Activated T-cell treated with anti-CD3 and anti-CD28 coated beads, Interleukin-2, amount 50 U/mL, for 48 hours (primary cell): Measurements from ENCODE around the gene SORD.
"Not testable (repeated sequence)": the region's sequence is repeated elsewhere in the genome, so short reads cannot be mapped to it uniquely, and the experiment has no call there.

Experiments
- DNase-seq, 2 experiments: peaks; one replicate each; pipeline ENCODE4 v3.0.0-alpha.2; 2020

Gene SORD

DNA sequence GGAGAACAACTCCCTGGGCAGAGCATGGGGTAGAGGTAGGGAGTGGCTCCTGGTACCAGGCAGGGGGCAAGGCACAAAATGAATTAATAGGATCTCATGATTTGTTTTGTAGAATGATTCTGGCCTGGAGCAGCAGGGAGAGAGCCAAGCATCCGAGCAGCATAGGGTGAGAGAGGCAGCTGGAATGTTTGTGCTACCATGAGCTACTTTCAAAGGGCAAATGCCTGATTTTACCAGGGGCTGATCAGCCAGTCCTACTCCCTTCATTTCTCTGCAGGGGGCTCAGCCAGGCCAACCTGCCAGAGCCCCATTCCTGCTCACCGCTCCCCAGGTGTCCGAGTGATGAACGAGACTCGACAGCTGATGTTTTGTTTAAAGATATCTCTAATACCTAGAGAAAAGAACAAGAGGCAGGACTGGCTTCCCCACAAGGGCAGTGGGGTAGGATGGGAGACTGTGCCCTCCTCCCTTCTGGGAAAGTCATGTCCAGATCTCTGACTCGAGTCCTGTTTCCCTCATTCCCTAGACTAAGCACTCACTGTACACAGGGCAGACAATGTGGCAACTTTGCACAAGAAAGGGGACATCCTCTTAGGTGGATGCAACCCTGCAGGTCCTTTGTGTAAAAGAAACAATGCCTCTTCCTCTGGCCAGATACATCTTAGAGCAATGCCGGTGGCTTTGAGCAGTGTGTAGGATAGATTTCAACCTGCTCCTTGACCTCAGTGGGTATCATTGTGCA lies 78.1 kb downstream of the SORD start:
- no peak for DNase-seq

GRCh38 chr15:45101749-45102148 lies 78.8 kb downstream of the SORD start:
- DNase-seq, result no peak

GRCh38 chr15:45102226-45102625 lies 79.2 kb downstream of the SORD start:
- no peak for DNase-seq

GRCh38 chr15:45104170-45104569 lies 81.2 kb downstream of the SORD start:
- DNase-seq, result not testable (repeated sequence)

DNA sequence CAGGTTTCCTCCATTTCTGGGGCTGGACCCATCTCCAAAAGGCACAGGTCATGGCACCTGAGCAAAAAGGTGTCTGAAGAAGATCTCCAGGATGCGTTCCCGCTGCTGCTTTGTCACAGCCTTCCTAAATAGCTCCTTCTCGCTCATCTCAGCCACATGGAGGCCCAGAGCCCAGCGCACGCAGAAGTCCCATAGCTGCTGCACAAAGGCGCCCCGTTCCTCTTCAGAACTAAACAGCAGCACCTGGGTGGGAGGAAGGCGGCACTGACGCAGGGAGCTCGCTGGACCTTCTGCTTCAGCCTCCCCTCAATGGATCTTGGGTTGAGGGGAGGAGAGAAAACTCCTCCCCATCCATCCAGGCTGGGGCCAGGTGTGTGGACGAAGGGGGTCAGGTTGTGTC lies 82.6 kb downstream of the SORD start:
- no peak for DNase-seq

GRCh38 chr15:45106002-45106790 lies 83.2 kb downstream of the SORD start:
- DNase-seq, result no peak

GRCh38 chr15:45107941-45108630 lies 85.1 kb downstream of the SORD start:
- no peak for DNase-seq

GRCh38 chr15:45110256-45110820 lies 87.3 kb downstream of the SORD start:
- DNase-seq, result no peak

GRCh38 chr15:45111390-45112142 lies 88.6 kb downstream of the SORD start:
- no peak for DNase-seq

- DNase-seq, result peak in 1 of 2 experiments; percentile 27
Measured at GRCh38 chr15:45112143-45112590, 89.2 kb downstream of the SORD start.

DNA sequence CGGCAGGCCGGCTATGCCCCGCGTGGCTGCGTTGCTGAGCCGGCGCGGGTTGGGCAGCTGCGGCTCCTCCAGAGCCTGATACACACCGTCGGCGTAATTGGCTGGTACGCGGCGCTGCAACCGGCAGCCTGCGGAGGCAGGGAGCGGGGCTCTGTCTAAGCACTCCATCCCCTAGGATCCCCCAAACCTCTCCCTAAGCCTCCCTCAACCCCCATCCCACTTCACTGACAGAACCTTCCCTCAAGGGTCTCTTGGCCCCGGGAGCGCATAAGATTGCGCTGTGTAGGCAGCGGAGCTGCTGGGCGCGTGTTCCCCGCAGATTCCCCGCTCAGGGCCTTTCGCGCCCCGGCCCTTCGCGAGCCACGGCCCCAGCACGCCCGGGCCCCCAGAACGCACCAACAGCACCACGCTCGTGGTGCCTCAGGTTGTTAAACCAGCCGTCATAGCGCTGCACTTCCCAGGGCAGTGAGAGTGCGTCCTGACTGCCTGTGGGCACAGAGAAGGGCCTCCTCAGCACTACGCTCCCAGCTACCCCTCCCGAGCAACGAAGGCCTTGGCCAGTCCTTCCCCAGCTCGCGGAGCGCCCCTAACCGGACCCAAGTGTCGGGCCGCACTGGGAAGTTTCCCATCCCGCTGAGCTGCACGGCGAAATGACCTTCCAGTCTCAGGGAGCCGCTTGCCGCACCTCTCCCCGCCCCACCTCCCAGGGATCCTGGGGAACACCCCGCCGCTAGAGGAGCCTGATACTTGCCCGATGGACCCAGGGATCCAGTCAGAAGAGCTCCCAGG lies 89.8 kb downstream of the SORD start:
- DNase-seq, result peak; percentile 34 to 48

DNA sequence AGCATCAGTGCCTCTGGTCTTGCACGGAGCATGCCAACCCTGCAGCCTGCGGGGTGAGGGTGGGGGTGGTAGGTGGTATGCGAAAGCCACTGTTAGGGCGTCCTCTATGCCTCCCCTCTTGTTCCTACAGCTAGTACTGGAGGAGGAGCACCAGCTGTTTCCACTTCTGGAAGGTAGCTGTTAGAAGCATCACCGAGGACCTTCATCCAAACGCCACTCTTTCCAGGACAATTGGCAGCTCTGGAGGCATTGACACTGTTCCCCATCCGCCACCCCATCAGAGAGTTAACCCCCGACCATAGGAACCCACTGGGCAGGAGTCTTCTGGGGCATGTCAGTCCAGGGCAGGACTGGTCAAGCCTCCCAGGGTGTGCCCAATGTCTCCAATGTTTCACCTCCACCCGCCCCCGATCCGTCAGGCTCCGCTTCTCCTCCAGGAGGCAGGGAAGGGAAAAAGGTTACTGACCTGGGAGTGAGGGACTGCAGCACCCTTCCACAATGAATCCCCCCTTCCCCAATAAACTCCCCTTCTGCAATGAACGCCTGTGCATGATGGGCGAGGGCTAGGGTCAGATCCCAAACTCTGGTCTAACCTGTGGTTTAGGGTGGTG lies 90.5 kb downstream of the SORD start:
- DNase-seq, result no peak

DNA sequence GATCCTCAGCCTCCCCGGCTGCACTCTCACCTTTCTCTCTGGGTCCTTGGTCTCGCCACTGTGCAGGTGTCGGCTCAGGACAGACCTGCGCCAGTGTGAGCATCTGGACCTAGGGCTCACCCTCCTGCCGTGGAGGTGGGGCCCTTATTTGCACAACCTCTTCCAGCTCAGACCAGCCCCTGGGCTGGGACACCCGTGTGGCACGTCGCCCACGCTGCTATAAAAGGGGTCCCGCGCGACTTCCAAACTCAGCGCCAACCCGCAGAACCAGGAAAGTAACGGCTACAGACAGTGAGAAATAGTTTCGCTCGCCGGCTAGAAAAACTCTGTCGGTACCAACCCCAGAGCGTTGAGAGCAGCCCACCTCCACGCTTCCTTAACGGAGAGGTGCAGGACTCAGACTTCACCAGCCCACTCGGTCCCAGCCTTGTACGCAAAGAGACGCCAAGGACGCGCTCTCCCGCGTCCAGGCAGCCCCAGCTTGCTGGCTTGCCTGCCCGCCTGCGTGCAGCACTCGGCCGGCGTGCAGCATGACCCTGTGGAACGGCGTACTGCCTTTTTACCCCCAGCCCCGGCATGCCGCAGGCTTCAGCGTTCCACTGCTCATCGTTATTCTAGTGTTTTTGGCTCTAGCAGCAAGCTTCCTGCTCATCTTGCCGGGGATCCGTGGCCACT lies 91.2 kb downstream of the SORD start, which contains the start of the genes DUOX2 and DUOXA2:
TSS of gene DUOX2 (minus strand) at position 97 of the 675 bp plus-strand sequence. CDS start 761 bp downstream, outside the sequence.
TSS of gene DUOXA2 (plus strand) at position 251 of the 675 bp plus-strand sequence. CDS start at position 531, 280 bp downstream.
- peak; percentile 25 to 37 for DNase-seq

- no peak for DNase-seq
Measured at GRCh38 chr15:45114751-45115085, 91.7 kb downstream of the SORD start.

GRCh38 chr15:45115312-45115820 lies 92.4 kb downstream of the SORD start:
- DNase-seq, result no peak

GRCh38 chr15:45116006-45116481 lies 93.0 kb downstream of the SORD start:
- no peak for DNase-seq

- DNase-seq, result peak; percentile 33 to 42
Measured at GRCh38 chr15:45116482-45117307, 93.7 kb downstream of the SORD start.

DNA sequence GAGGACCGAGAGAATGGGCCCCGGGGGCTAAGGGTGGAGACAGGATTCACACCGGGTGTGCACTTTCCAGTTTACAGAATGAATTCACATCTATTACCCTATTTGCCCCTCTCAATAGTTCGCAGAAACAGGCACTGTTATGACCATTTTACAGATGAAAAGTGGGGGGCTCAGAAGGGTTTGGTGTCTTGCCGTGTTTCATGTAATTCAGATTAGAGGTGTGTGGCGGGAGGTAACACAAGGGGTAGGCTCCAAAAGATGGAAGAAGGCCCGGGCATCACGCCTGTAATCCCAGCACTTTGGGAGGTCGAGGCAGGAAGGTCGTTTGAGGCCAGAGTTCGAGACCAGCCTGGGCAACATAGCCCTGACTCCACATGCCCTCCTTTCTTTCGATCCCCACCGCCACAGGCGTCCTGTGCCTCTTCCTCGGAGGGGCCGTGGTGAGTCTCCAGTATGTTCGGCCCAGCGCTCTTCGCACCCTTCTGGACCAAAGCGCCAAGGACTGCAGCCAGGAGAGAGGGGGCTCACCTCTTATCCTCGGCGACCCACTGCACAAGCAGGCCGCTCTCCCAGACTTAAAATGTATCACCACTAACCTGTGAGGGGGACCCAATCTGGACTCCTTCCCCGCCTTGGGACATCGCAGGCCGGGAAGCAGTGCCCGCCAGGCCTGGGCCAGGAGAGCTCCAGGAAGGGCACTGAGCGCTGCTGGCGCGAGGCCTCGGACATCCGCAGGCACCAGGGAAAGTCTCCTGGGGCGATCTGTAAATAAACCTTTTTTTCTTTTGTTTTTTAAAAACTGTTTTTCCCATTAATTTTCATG lies 94.5 kb downstream of the SORD start:
- no peak for DNase-seq
